MM.1S (cell line): Measurements from ENCODE around the gene ZFYVE28.

Experiments
- DNase-seq: peaks from one replicate; pipeline ENCODE4 v3.0.0-alpha.2; 2015
- H2AFZ ChIP-seq: fragments of 300-600 bp; sonication (generic); 2 replicates; pipeline ENCODE4 v1.6.0; 2016; ENCODE audit warnings: antibody characterized with exemption, low read length
- H3F3A ChIP-seq: fragments of 300-600 bp; sonication (generic); 2 replicates; pipeline ENCODE4 v1.6.1; 2016; ENCODE audit warnings: mild to moderate bottlenecking, antibody characterized with exemption, low read length, moderate library complexity, mixed read lengths; ENCODE audit not compliant: insufficient read depth
- H3K27ac ChIP-seq: fragments of 300-600 bp; sonication (generic); 2 replicates; pipeline ENCODE4 v1.5.1; 2016; ENCODE audit warnings: mild to moderate bottlenecking, low read length
- H3K27me3 ChIP-seq: fragments of 300-600 bp; sonication (generic); replicated peaks from 2 replicates; pipeline ENCODE4 v1.6.0; 2016; ENCODE audit warnings: low read length; ENCODE audit not compliant: insufficient read depth
- H3K36me3 ChIP-seq: fragments of 300-600 bp; sonication (generic); replicated peaks from 2 replicates; pipeline ENCODE4 v1.6.1; 2016; ENCODE audit warnings: mild to moderate bottlenecking, low read length, mixed read lengths; ENCODE audit not compliant: insufficient read depth
- H3K4me1 ChIP-seq: fragments of 300-600 bp; sonication (generic); 2 replicates; pipeline ENCODE4 v1.6.1; 2016; ENCODE audit warnings: low read length, mixed read lengths
- H3K4me2 ChIP-seq: fragments of 300-600 bp; sonication (generic); 2 replicates; pipeline ENCODE4 v1.6.0; 2016; ENCODE audit warnings: low read depth, low read length
- H3K4me3 ChIP-seq: fragments of 300-600 bp; sonication (generic); 2 replicates; pipeline ENCODE4 v1.5.1; 2016; ENCODE audit warnings: low read length, mixed read lengths
- H3K79me2 ChIP-seq: fragments of 300-600 bp; sonication (generic); 2 replicates; pipeline ENCODE4 v1.6.1; 2016; ENCODE audit warnings: mixed run types, low read length, mixed read lengths
- H3K9ac ChIP-seq: fragments of 300-600 bp; sonication (generic); 2 replicates; pipeline ENCODE4 v1.6.1; 2016; ENCODE audit warnings: low read length, mixed read lengths
- H3K9me2 ChIP-seq: fragments of 300-600 bp; sonication (generic); replicated peaks from 2 replicates; pipeline ENCODE4 v1.6.1; 2016; ENCODE audit warnings: mild to moderate bottlenecking, low read length, mixed read lengths; ENCODE audit not compliant: insufficient read depth
- H3K9me3 ChIP-seq: fragments of 300-600 bp; sonication (generic); replicated peaks from 2 replicates; pipeline ENCODE4 v1.6.1; 2016; ENCODE audit warnings: mild to moderate bottlenecking, low read length, mixed read lengths; ENCODE audit not compliant: insufficient read depth
- H4K20me1 ChIP-seq: fragments of 300-600 bp; sonication (generic); 2 replicates; pipeline ENCODE4 v1.6.1; 2016; ENCODE audit warnings: mild to moderate bottlenecking, low read length, moderate library complexity, mixed read lengths; ENCODE audit not compliant: insufficient read depth
- CTCF ChIP-seq: fragments of 300-600 bp; sonication (generic); IDR thresholded peaks from 2 replicates; pipeline ENCODE4 v1.5.1; 2016; ENCODE audit warnings: antibody characterized with exemption, low read length, mixed read lengths
- EZH2 ChIP-seq: fragments of 300-600 bp; sonication (generic); optimal IDR thresholded peaks from 2 replicates; pipeline ENCODE3; 2017; ENCODE audit warnings: low read depth, mild to moderate bottlenecking, antibody characterized with exemption, low read length, mixed read lengths
- EZH2phosphoT487 ChIP-seq: fragments of 300-600 bp; sonication (generic); IDR thresholded peaks from 2 replicates; pipeline ENCODE4 v1.6.1; 2018; ENCODE audit warnings: antibody characterized with exemption, low read length

Gene ZFYVE28

GRCh38 chr4:2284161-2284933, 134.1 kb downstream of the ZFYVE28 start:
- DNase-seq, result no peak
- H3K9me2 ChIP-seq, result no peaks in the 10 kb centered on the region
- no peak overlapping the region for H2AFZ ChIP-seq
- H3K4me2 ChIP-seq, result no peak overlapping the region
- no peaks in the 10 kb centered on the region for H3K27me3 ChIP-seq
- no peak overlapping the region for H3K4me3 ChIP-seq
- no peaks in the 10 kb centered on the region for H3K36me3 ChIP-seq
- no peaks in the 10 kb centered on the region for H4K20me1 ChIP-seq
- H3K4me1 ChIP-seq, result peaks cover 20% of the 10 kb centered on the region
- no peaks in the 10 kb centered on the region for H3K79me2 ChIP-seq
- no peak overlapping the region for H3K27ac ChIP-seq
- no peak overlapping the region for H3K9ac ChIP-seq
- H3K9me3 ChIP-seq, result no peaks in the 10 kb centered on the region
- TF ChIP-seq EZH2phosphoT487 (no peak), CTCF (no peak), EZH2 (no peak)
- peaks cover 16% of the 10 kb centered on the region for H3F3A ChIP-seq

- Histone ChIP-seq H3K9me2 (no peaks in the 10 kb centered on the region), H3K9ac (no peak overlapping the region), H4K20me1 (no peaks in the 10 kb centered on the region), H3K79me2 (no peaks in the 10 kb centered on the region), H2AFZ (no peak overlapping the region), H3K4me3 (no peak overlapping the region), H3K4me1 (peaks cover 20% of the 10 kb centered on the region), H3K9me3 (no peaks in the 10 kb centered on the region), H3K27ac (no peak overlapping the region), H3K4me2 (no peak overlapping the region), H3F3A (peaks cover 16% of the 10 kb centered on the region), H3K36me3 (no peaks in the 10 kb centered on the region), H3K27me3 (no peaks in the 10 kb centered on the region)
- no peak for DNase-seq
- TF ChIP-seq CTCF, result no peak
- TF ChIP-seq EZH2, result no peak
- no peak for TF ChIP-seq EZH2phosphoT487
Observed at GRCh38 chr4:2283199-2283711, 135.2 kb downstream of the ZFYVE28 start.

GRCh38 chr4:2281575-2282343, 136.7 kb downstream of the ZFYVE28 start:
- peaks cover 16% of the 10 kb centered on the region for H3F3A ChIP-seq
- H4K20me1 ChIP-seq, result no peaks in the 10 kb centered on the region
- peak overlapping the region; percentile 86 for H3K27ac ChIP-seq
- H3K4me3 ChIP-seq, result no peak overlapping the region; the same call in 1 of the 2 replicates
- peaks cover 20% of the 10 kb centered on the region for H3K4me1 ChIP-seq
- H2AFZ ChIP-seq, result peak overlapping the region; percentile 45
- DNase-seq, result peak; percentile 93
- peak overlapping the region; percentile 57 for H3K4me2 ChIP-seq
- H3K9me2 ChIP-seq, result no peaks in the 10 kb centered on the region
- H3K36me3 ChIP-seq, result no peaks in the 10 kb centered on the region
- H3K79me2 ChIP-seq, result no peaks in the 10 kb centered on the region
- TF ChIP-seq EZH2, result no peak
- TF ChIP-seq EZH2phosphoT487, result no peak
- peak; percentile 53 for TF ChIP-seq CTCF
- no peaks in the 10 kb centered on the region for H3K27me3 ChIP-seq
- H3K9ac ChIP-seq, result peak overlapping the region; percentile 36
- no peaks in the 10 kb centered on the region for H3K9me3 ChIP-seq
